Gastroesophageal sphincter (tissue), 4 donors: Measurements from ENCODE around the gene GGN. TPM values are rescaled to one million over a fixed set of nuclear protein-coding genes. Genes with fewer than 3 reads are reported as not detected.

Experiments used
- ATAC-seq: fragments of 150-250 bp; one replicate; pipeline ENCODE4 v1.9.1; 2016; ENCODE audit warnings: mild to moderate bottlenecking, moderate library complexity
- H3K27ac ChIP-seq, 4 donors: fragments of 200-600 bp; sonication (generic) in 3 of 4; 1 replicate in 3 of 4; 2 replicates in 1 of 4; pipeline ENCODE4 v1.5.1; 2016 to 2019
- H3K27me3 ChIP-seq: fragments of 200-600 bp; sonication (generic); one replicate; pipeline ENCODE4 v1.5.1; 2019
- H3K36me3 ChIP-seq, 2 donors: fragments of 200-600 bp; sonication (generic); one replicate each; pipeline ENCODE4 v1.5.1; 2019; ENCODE audit warnings: control low read depth in 1 of 2
- H3K4me1 ChIP-seq, 3 donors: fragments of 200-600 bp; sonication (generic); 1 replicate in 2 of 3; 2 replicates in 1 of 3; pipeline ENCODE4 v1.5.1; 2016 to 2019; ENCODE audit warnings: control low read depth in 2 of 3
- H3K4me3 ChIP-seq, 2 donors: fragments of 200-600 bp; sonication (generic); one replicate each; pipeline ENCODE4 v1.5.1; 2019; ENCODE audit warnings: mild to moderate bottlenecking in 1 of 2, moderate library complexity in 1 of 2
- H3K9me3 ChIP-seq, 3 donors: fragments of 200-600 bp; sonication (generic); one replicate each; pipeline ENCODE4 v1.5.1; 2017 to 2019; ENCODE audit warnings: control low read depth in 2 of 3
- CTCF ChIP-seq, 4 experiments: fragments of 200-600 bp in 2 of 4; fragments of 450-650 bp in 2 of 4; sonication (generic) in 1 of 4; IDR thresholded peaks; one replicate each; pipeline ENCODE4 v1.5.1; 2017 to 2019; ENCODE audit warnings: antibody characterized with exemption in 4 of 4, mild to moderate bottlenecking in 2 of 4, moderate library complexity in 2 of 4
- EP300 ChIP-seq: sonication (generic); formaldehyde crosslinking; IDR thresholded peaks from one replicate; pipeline ENCODE4 v1.6.1; 2017; ENCODE audit warnings: antibody characterized with exemption, mild to moderate bottlenecking
- POLR2A ChIP-seq, 2 donors: fragments of 450-650 bp; IDR thresholded peaks; one replicate each; pipeline ENCODE4 v1.6.1; 2017; ENCODE audit warnings: antibody characterized with exemption in 2 of 2, mild to moderate bottlenecking in 2 of 2, moderate library complexity in 1 of 2
- POLR2AphosphoS5 ChIP-seq: sonication (generic); formaldehyde crosslinking; IDR thresholded peaks from one replicate; pipeline ENCODE4 v1.6.1; 2017; ENCODE audit warnings: antibody characterized with exemption
- WGBS, 2 donors: methylation state at CpG; one replicate each; pipeline ENCODE4 v1.1.5; 2018; ENCODE audit warnings: low coverage in 1 of 2; 5-methylcytosine and 5-hydroxymethylcytosine counted together
- total RNA-seq, 4 donors: library from RNA; depleted of rRNA; stranded (reverse); fragments of >200 nt; gene quantifications; one replicate each; pipeline ENCODE4 v1.1.0, GENCODE V29; 2016

Gene GGN
- total RNA-seq, 4 donors from 2014 or later, result 0.12 TPM; not detected in 3

GRCh38 chr19:38337360-38337653 is 50.5 kb downstream of the GGN start:
- 61 to 71% methylated on average over 6 to 8 of the region's 10 CpGs for WGBS, 2 donors
- Histone ChIP-seq H3K27ac (peak overlapping the region in 3 of 4 donors; percentile 96 to 99 (median 97)), H3K9me3 (no peaks in the 10 kb centered on the region), H3K36me3 (peaks cover 0 to 38% of the 10 kb centered on the region in 2 donors), H3K4me1 (peaks cover 0 to 27% (median 7%) of the 10 kb centered on the region in 3 donors), H3K27me3 (no peaks in the 10 kb centered on the region), H3K4me3 (peak overlapping the region; percentile 70 to 77)
- ATAC-seq, result no peak
- no peak for TF ChIP-seq EP300
- TF ChIP-seq CTCF (IDR thresholded peaks at IDR 0.05), result no peak
- TF ChIP-seq POLR2AphosphoS5, result no peak
- no peak for TF ChIP-seq POLR2A (IDR thresholded peaks at IDR 0.05)

GRCh38 chr19:38336638-38337359 is 51.0 kb downstream of the GGN start:
- Histone ChIP-seq H3K36me3 (peaks cover 0 to 38% of the 10 kb centered on the region in 2 donors), H3K4me1 (peaks cover 0 to 27% (median 7%) of the 10 kb centered on the region in 3 donors), H3K9me3 (no peaks in the 10 kb centered on the region), H3K4me3 (peak overlapping the region; percentile 70 to 77), H3K27ac (peak overlapping the region; percentile 85 to 99 (median 96)), H3K27me3 (no peaks in the 10 kb centered on the region)
- ATAC-seq, result peak; percentile 76
- 0 to 1% methylated on average over 17 to 28 of the region's 41 CpGs for WGBS, 2 donors
- TF ChIP-seq EP300 (no peak), POLR2AphosphoS5 (no peak), CTCF (IDR thresholded peaks at IDR 0.05) (no peak), POLR2A (IDR thresholded peaks at IDR 0.05) (no peak)

GRCh38 chr19:38335949-38336637 is 51.7 kb downstream of the GGN start:
- peak overlapping the region; percentile 70 to 77 for H3K4me3 ChIP-seq
- 0% methylated on average over 44 to 47 of the region's 52 CpGs for WGBS, 2 donors
- peak overlapping the region; percentile 85 to 99 (median 96) for H3K27ac ChIP-seq

More at GRCh38 chr19:38335949-38336637, 51.7 kb downstream of the GGN start:
- ATAC-seq, result peak; percentile 90
- H3K9me3 ChIP-seq, result no peaks in the 10 kb centered on the region
- H3K4me1 ChIP-seq, result peaks cover 0 to 27% (median 7%) of the 10 kb centered on the region in 3 donors
- H3K27me3 ChIP-seq, result no peaks in the 10 kb centered on the region
- TF ChIP-seq POLR2AphosphoS5 (peak; percentile 61), POLR2A (IDR thresholded peaks at IDR 0.05) (peak; percentile 24 to 28), CTCF (IDR thresholded peaks at IDR 0.05) (no peak)
- peaks cover 0 to 35% of the 10 kb centered on the region in 2 donors for H3K36me3 ChIP-seq

Other genes starting within 250 kb of the GGN start
- not detected for gene DPF1, start 163.8 kb downstream of the GGN start, total RNA-seq
- 100 to 1,000 TPM; 226 to 468 (median 332) TPM for gene PPP1R14A, start 131.7 kb downstream of the GGN start, total RNA-seq
- gene SPINT2, start 123.5 kb downstream of the GGN start, total RNA-seq, result 10 to 100 TPM in 2 of 4 donors, 1 to 10 TPM in 2; 2.1 to 51.7 (median 10.9) TPM
- 10 to 100 TPM in 1 of 4 donors, 1 to 10 TPM in 2, not detected in 1; 4.7 to 48.7 (median 7.9) TPM for gene C19orf33, start 83.8 kb downstream of the GGN start, total RNA-seq
- 10 to 100 TPM; 14.0 to 20.7 (median 17.1) TPM for gene YIF1B, start 72.1 kb downstream of the GGN start, total RNA-seq
- gene KCNK6, start 68.2 kb downstream of the GGN start, total RNA-seq, result 1 to 10 TPM; 2.3 to 9.3 (median 6.1) TPM
- gene CATSPERG, start 52.2 kb downstream of the GGN start, total RNA-seq, result 1 to 10 TPM in 3 of 4 donors, under 1 TPM in 1; 0.07 to 4.7 (median 2.6) TPM
- 100 to 1,000 TPM; 161 to 208 (median 171) TPM for gene PSMD8, start 13.5 kb downstream of the GGN start, total RNA-seq
- gene SPRED3, start 663 bp upstream of the GGN start, total RNA-seq, result under 1 TPM; 0.05 to 0.81 (median 0.33) TPM
- 10 to 100 TPM in 2 of 4 donors, 1 to 10 TPM in 2; 8.7 to 27.1 (median 15.9) TPM for gene FAM98C, start 15.1 kb upstream of the GGN start, total RNA-seq
- gene RASGRP4, start 38.2 kb upstream of the GGN start, total RNA-seq, result 1 to 10 TPM; 1.2 to 4.7 (median 4.0) TPM
- 1 to 10 TPM in 3 of 4 donors, under 1 TPM in 1; 0.82 to 1.6 (median 1.5) TPM for gene RYR1, start 45.7 kb upstream of the GGN start, total RNA-seq
- gene MAP4K1, start 229.9 kb upstream of the GGN start, total RNA-seq, result 10 to 100 TPM in 1 of 4 donors, 1 to 10 TPM in 2, under 1 TPM in 1; 0.62 to 16.1 (median 3.1) TPM
- gene EIF3K, start 231.2 kb upstream of the GGN start, total RNA-seq, result 100 to 1,000 TPM; 392 to 489 (median 414) TPM